ENCODE data around the gene PCDH9. TPM values are rescaled to one million over a fixed set of nuclear protein-coding genes. Genes with fewer than 3 reads are reported as not detected.

PCDH9 gene
- total RNA-seq, 1 experiment from 2014 or later: not detected

DNA sequence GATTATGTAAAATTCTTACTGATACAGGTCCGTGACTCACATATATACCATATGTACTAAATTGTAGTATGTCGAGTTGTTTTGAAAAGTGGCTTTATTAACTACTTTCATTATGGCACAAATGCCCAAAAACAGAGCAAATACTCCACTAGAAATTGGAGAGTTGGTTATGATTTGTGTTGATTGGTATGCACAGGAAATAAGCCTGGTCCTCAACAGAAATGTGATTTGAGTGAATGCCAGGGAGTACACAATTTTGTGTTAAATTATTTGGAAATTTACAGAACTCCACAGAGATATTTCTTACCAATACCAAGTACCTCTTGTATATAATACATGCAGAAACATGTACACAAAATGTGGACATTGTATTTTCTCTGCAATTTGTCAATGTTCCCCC lies 676.7 kb downstream of the PCDH9 start:
- in situ Hi-C loops (cut with HindIII; ENCODE audit: low sequenced_read_pairs): no loop called here
- DNase-seq (ENCODE audit: low spot score): no peak

DNA sequence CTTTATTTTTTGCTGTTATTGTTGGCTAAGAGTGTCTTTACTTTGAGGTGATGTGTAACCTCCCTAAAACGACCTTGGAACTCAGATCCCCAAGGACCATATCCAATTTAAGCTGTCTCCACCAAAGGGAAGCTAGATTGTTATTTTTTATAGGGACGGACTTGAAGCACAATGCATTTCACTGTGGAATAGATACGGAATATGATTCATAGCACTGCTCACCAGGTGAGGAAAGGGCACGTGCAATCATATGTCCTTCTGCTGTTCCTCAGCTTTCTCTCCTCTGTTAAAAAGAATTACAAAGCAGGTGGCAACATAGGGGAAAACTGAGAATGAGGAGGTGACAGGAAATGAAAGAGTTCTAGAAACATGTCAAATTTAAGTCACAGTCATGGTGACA lies 679.0 kb downstream of the PCDH9 start:
- in situ Hi-C loops (cut with HindIII; ENCODE audit: low sequenced_read_pairs): no loop called here
- DNase-seq (ENCODE audit: low spot score): no peak

DNA sequence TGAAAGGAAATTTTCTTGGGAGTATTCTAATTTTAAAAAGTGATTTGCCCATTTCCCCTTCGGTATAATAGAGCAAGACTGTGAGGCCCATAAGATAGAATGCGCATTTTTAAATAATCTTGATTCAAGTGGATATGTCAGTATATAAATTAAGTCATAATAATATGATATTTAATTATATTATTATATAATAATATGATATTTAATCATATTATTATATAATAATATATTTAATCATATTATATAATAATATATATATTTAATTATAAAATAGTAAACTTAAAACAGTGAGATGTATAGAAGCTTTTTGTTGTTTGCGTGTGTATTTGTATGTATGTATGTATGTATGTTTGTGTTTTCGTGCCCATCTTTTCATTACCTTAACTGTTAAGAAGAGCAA lies 682.5 kb downstream of the PCDH9 start:
- in situ Hi-C loops (cut with HindIII; ENCODE audit: low sequenced_read_pairs): no loop called here
- DNase-seq (ENCODE audit: low spot score): no peak

DNA sequence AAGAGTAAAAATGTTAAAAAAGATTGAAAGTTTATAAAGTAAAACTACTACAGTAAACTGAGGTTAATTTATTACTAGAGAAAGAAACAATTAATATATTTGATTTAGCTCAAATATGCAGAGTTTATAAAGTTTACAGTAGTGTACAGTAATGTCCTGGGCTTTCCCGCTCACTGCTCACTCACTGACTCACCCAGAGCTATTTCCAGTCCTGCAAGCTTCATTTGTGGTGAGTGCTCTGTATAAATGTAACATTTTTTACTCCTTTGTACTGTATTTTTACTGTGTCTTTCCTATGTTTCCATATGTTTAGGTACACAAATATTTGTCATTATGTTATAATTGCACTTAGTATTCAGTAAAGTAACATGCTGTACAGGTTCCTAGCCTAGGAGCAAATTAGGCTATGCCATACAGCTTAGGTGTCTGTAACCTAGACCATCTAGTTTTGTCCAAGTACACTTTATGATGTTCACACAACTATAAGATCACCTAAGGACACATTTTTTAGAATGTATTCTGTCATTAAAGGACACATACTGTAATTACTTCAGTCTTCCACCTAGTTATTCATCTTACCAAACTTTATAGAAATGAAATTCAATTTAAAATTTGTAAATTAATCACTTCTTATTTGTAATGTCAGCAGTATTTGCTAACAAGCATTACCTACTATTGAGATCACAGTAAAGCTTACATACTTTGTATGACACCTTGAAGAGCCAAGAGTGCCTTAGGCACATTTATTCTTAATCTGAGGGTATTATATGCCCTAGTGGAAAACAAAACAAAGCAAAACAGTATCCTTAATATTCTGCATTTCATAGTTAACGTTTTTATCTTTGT lies 683.4 kb downstream of the PCDH9 start:
- DNase-seq (ENCODE audit: low spot score): no peak
- in situ Hi-C loops (cut with HindIII; ENCODE audit: low sequenced_read_pairs): no loop called here

DNA sequence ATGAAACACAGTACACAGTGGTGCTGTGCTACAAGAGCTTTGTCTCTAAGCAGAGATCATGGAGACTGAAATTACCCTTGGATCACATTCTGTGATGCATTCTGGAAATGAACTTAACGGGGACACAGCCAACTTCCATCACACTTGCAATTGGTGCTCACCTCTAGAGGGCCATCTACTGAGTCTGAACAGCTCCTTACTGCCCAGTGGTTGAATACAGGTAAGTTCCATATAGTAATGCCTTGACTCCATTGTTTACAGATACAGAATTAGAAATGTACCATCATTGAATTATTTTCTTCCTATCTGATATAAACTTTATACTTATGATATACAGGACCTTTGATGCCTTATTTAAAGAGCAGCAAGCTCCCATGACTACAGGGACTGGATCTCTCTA lies 686.4 kb downstream of the PCDH9 start:
- in situ Hi-C loops (cut with HindIII; ENCODE audit: low sequenced_read_pairs): no loop called here
- no peak for DNase-seq (ENCODE audit: low spot score)

DNA sequence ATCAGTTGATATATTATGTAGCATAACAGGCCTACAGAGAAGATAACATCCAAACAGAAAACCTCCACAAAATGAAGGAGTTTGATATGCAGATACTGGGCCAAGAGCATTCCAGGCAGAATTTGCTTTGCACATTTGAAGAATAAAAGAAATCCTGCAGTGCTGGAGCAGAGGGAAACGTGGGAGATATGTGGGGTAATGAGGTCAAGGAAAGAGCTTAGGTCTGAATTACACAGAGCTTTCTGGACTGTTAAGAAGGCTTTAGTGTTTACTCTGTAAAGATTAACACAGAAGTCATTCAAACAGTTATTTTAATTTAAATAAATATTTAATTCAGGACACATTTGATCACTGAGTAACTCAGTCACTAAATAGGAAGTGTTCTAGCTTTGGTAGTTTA lies 692.7 kb downstream of the PCDH9 start:
- in situ Hi-C loops (cut with HindIII; ENCODE audit: low sequenced_read_pairs): no loop called here
- no peak for DNase-seq (ENCODE audit: low spot score)

- in situ Hi-C loops (cut with HindIII; ENCODE audit: low sequenced_read_pairs): no loop called here
These were observed 693.4 kb downstream of the PCDH9 start for GRCh38 chr13:66536746-66537145.

GRCh38 chr13:66534561-66534960 lies 695.6 kb downstream of the PCDH9 start:
- no peak for DNase-seq (ENCODE audit: low spot score)
- in situ Hi-C loops (cut with HindIII; ENCODE audit: low sequenced_read_pairs): no loop called here

More at GRCh38 chr13:66536746-66537145, 693.4 kb downstream of the PCDH9 start:
- DNase-seq (ENCODE audit: low spot score): no peak

DNA sequence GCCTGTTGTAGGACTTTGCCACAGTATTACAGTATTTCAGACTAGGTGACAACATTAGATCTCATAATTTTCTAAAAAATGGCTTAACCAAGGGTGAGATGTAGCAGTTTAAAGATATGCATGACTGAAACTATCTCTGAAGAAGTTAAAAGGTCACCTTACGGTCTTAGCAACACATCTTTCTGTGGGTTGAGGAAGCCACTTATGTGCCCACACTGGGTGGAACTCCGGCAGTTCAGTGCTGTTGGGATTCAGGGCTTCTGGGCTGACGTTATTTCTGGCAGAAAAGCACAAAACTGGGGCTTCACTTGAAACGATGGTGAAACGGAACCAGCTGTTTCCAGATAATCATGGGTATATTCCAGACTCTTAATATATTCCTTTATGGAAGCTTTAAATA lies 697.3 kb downstream of the PCDH9 start:
- in situ Hi-C loops (cut with HindIII; ENCODE audit: low sequenced_read_pairs): no loop called here
- no peak for DNase-seq (ENCODE audit: low spot score)

GRCh38 chr13:66532146-66532545 lies 698.0 kb downstream of the PCDH9 start:
- no peak for DNase-seq (ENCODE audit: low spot score)
- in situ Hi-C loops (cut with HindIII; ENCODE audit: low sequenced_read_pairs): no loop called here

- no peak for DNase-seq (ENCODE audit: low spot score)
- in situ Hi-C loops (cut with HindIII; ENCODE audit: low sequenced_read_pairs): no loop called here
These were observed 699.5 kb downstream of the PCDH9 start for GRCh38 chr13:66530686-66531085.

GRCh38 chr13:66530158-66530557 lies 700.0 kb downstream of the PCDH9 start:
- no peak for DNase-seq (ENCODE audit: low spot score)
- in situ Hi-C loops (cut with HindIII; ENCODE audit: low sequenced_read_pairs): no loop called here

- in situ Hi-C loops (cut with HindIII; ENCODE audit: low sequenced_read_pairs): no loop called here
- DNase-seq (ENCODE audit: low spot score): no peak
These were observed 701.1 kb downstream of the PCDH9 start for GRCh38 chr13:66528944-66529576.

DNA sequence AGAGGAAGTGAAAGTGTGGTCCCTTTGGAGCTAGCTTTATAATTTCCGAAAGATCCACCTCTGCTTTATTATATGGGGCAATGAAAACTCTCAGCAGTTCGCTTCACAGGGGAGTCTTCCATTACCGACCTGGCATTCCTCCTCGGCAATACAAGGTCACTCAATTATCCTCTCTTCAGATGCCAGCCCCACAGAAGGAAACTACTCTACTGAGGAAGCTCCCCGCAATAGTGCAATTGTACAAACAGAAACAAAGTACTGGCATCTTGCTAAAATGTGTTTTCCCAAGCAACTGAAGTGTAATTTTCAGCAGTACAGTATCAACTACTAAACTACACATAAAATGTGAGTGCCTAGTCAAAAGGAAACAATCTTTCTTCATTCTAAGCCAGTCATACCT lies 702.0 kb downstream of the PCDH9 start:
- in situ Hi-C loops (cut with HindIII; ENCODE audit: low sequenced_read_pairs): no loop called here
- DNase-seq (ENCODE audit: low spot score): no peak

DNA sequence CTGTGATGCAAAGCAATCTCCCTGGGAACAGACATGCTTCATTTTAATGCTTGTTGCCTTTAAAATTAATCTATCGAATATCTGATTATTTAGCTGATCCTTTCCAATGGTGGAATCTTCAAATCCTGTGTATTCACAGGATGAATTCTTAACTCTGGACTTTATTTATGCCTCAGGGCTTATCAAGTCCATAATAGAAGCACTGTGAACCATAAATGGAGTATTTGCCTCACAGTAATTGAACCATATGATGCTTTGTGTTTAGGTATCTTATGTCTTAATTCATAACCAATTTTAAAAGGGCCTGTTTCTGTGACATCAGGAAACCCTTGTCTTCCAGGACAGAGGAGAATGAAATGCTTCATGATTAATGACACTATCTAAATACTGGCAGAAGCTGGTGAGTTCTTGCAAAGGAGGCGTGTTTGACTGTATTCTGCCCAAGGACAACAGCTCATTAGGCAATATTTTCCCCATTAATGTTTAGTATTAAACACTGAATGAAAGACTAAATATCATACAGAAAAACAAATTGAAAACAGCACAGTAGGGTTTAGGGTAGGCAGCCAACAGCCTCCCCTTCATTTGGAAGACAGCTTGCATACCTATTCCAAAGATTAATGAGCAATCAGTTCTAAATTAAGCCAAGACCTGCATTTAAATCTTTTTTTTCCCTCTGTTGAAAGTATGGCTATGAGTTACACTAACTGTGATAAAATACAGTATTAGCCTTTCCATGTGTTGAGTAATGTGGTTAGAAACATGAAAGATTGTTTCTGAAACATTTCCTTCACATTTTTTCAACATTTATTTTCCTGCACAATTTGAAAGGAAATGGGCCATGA lies 709.4 kb downstream of the PCDH9 start:
- in situ Hi-C loops (cut with HindIII; ENCODE audit: low sequenced_read_pairs): no loop called here
- no peak for DNase-seq (ENCODE audit: low spot score)

DNA sequence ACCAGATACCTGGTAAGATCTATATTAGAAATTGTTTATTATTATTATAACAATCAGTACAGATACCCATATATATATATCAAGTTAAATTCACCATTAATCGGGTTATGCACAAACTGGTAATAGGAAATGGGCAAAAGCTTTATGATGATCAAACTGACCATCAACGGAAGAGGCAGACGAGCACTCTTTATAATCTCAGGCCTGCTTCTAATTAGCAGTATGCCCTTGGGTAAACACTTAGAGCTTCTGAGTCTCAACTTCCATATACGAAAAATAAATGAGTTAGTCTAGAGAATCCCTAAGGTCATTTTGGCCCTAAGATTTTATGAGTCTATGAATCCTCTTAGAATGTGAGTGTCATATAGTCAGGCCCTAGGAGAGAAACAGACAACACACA lies 710.9 kb downstream of the PCDH9 start:
- DNase-seq (ENCODE audit: low spot score): no peak
- in situ Hi-C loops (cut with HindIII; ENCODE audit: low sequenced_read_pairs): no loop called here

- no peak for DNase-seq (ENCODE audit: low spot score)
- in situ Hi-C loops (cut with HindIII; ENCODE audit: low sequenced_read_pairs): no loop called here
These were observed 712.1 kb downstream of the PCDH9 start for GRCh38 chr13:66518068-66518467.

GRCh38 chr13:66513728-66514127 lies 716.4 kb downstream of the PCDH9 start:
- DNase-seq (ENCODE audit: low spot score): no peak

GRCh38 chr13:66509175-66509574 lies 721.0 kb downstream of the PCDH9 start:
- DNase-seq (ENCODE audit: low spot score): no peak
- in situ Hi-C loops (cut with HindIII; ENCODE audit: low sequenced_read_pairs): no loop called here

More at GRCh38 chr13:66513728-66514127, 716.4 kb downstream of the PCDH9 start:
- in situ Hi-C loops (cut with HindIII; ENCODE audit: low sequenced_read_pairs): no loop called here

All from G401 (cell line).